Measurements from ENCODE around the gene DENND1A. TPM values are rescaled to one million over a fixed set of nuclear protein-coding genes. Genes with fewer than 3 reads are reported as not detected.

Gene DENND1A
- total and polyA plus RNA-seq, 2 of the 13 experiments (the other 11 are each of a cell fraction or from before 2014, with no cell fraction given) = 14.8 to 30.1 TPM

DNA sequence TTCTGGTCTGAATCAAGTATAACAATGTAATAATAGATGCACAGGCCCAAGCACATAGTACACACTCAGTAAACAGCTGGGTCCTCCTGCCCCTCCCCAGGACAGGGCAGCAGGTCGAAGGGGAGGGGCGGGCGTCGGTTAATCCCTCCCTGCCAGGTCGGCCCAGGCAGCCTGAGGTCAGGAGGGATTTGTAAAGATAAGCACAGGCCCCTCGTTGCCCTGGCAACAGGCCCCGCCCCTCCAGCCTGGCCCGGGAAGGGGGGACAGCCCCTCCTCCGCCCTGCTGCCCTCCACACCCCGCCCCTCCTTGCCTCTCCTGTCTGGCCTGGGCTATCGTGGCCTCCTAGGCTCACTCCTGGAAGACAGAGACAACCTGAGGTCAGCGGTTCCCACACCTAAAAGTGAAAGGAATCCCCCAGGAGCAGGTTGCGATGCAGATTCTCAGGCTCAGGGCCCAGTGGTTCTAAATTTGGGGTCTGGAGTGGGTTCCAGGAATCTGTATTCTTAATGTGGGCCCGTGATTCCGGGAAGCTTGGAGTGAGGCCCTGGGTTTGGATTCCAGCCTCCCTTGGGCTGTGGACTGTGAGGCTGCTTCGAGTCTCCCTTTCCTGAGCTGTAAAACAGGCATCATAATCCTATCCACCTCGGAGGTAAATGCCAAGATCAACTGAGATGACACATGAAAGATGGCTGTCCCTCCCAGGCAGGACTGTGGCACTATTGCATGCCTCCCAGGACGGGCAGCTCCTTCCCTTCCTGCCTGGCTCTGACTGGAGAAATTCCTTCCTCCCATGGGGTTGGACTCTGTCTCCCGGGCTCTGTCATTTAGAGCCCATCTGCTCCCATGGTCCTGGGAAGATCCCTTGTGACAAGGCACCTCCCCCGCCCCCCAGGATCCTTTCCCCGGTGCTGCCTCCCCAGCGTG lies 569.5 kb downstream of the DENND1A start (continued):
- TF ChIP-seq, protein P1, sequence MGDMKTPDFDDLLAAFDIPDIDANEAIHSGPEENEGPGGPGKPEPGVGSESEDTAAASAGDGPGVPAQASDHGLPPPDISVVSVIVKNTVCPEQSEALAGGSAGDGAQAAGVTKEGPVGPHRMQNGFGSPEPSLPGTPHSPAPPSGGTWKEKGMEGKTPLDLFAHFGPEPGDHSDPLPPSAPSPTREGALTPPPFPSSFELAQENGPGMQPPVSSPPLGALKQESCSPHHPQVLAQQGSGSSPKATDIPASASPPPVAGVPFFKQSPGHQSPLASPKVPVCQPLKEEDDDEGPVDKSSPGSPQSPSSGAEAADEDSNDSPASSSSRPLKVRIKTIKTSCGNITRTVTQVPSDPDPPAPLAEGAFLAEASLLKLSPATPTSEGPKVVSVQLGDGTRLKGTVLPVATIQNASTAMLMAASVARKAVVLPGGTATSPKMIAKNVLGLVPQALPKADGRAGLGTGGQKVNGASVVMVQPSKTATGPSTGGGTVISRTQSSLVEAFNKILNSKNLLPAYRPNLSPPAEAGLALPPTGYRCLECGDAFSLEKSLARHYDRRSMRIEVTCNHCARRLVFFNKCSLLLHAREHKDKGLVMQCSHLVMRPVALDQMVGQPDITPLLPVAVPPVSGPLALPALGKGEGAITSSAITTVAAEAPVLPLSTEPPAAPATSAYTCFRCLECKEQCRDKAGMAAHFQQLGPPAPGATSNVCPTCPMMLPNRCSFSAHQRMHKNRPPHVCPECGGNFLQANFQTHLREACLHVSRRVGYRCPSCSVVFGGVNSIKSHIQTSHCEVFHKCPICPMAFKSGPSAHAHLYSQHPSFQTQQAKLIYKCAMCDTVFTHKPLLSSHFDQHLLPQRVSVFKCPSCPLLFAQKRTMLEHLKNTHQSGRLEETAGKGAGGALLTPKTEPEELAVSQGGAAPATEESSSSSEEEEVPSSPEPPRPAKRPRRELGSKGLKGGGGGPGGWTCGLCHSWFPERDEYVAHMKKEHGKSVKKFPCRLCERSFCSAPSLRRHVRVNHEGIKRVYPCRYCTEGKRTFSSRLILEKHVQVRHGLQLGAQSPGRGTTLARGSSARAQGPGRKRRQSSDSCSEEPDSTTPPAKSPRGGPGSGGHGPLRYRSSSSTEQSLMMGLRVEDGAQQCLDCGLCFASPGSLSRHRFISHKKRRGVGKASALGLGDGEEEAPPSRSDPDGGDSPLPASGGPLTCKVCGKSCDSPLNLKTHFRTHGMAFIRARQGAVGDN (CRISPR knock-in tag; IDR thresholded peaks at IDR 0.05) = peak; percentile 59
- TF ChIP-seq SNAPC2 (CRISPR knock-in tag; IDR thresholded peaks at IDR 0.05) = no peak
- TF ChIP-seq, protein P2, sequence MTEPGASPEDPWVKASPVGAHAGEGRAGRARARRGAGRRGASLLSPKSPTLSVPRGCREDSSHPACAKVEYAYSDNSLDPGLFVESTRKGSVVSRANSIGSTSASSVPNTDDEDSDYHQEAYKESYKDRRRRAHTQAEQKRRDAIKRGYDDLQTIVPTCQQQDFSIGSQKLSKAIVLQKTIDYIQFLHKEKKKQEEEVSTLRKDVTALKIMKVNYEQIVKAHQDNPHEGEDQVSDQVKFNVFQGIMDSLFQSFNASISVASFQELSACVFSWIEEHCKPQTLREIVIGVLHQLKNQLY (CRISPR knock-in tag; IDR thresholded peaks at IDR 0.05) = peak; percentile 47; the same call in 1 of the 2 replicates
- peak; percentile 54 for TF ChIP-seq ZEB1 (IDR thresholded peaks at IDR 0.05; ENCODE audit: insufficient replicate concordance, low read depth)
- peak; percentile 66; the same call in 1 of the 2 replicates for TF ChIP-seq HOXA3 (CRISPR knock-in tag; IDR thresholded peaks at IDR 0.05)
- TF ChIP-seq FOXA1 (IDR thresholded peaks at IDR 0.05) = no peak
- TF ChIP-seq FOXA1 (CRISPR knock-in tag; IDR thresholded peaks at IDR 0.05) = peak; percentile 55
- TF ChIP-seq KDM3A (CRISPR knock-in tag; IDR thresholded peaks at IDR 0.05; ENCODE audit: low read depth) = peak; percentile 58; the same call in 1 of the 2 replicates
- no peak for TF ChIP-seq ZBTB38 (CRISPR knock-in tag; IDR thresholded peaks at IDR 0.05)
- 0 out of 2 replicates have a peak, but pooled peaks have one; percentile 12 for TF ChIP-seq KDM6A (CRISPR knock-in tag; IDR thresholded peaks at IDR 0.05; ENCODE audit: low read depth)
- TF ChIP-seq, protein P3, sequence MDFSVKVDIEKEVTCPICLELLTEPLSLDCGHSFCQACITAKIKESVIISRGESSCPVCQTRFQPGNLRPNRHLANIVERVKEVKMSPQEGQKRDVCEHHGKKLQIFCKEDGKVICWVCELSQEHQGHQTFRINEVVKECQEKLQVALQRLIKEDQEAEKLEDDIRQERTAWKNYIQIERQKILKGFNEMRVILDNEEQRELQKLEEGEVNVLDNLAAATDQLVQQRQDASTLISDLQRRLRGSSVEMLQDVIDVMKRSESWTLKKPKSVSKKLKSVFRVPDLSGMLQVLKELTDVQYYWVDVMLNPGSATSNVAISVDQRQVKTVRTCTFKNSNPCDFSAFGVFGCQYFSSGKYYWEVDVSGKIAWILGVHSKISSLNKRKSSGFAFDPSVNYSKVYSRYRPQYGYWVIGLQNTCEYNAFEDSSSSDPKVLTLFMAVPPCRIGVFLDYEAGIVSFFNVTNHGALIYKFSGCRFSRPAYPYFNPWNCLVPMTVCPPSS (IDR thresholded peaks at IDR 0.05) = no peak
- no peak for TF ChIP-seq TOE1 (CRISPR knock-in tag; IDR thresholded peaks at IDR 0.05)
- peak; percentile 77; the same call in 1 of the 2 replicates for TF ChIP-seq HDAC2 (CRISPR knock-in tag; IDR thresholded peaks at IDR 0.05)
- TF ChIP-seq, protein P4, sequence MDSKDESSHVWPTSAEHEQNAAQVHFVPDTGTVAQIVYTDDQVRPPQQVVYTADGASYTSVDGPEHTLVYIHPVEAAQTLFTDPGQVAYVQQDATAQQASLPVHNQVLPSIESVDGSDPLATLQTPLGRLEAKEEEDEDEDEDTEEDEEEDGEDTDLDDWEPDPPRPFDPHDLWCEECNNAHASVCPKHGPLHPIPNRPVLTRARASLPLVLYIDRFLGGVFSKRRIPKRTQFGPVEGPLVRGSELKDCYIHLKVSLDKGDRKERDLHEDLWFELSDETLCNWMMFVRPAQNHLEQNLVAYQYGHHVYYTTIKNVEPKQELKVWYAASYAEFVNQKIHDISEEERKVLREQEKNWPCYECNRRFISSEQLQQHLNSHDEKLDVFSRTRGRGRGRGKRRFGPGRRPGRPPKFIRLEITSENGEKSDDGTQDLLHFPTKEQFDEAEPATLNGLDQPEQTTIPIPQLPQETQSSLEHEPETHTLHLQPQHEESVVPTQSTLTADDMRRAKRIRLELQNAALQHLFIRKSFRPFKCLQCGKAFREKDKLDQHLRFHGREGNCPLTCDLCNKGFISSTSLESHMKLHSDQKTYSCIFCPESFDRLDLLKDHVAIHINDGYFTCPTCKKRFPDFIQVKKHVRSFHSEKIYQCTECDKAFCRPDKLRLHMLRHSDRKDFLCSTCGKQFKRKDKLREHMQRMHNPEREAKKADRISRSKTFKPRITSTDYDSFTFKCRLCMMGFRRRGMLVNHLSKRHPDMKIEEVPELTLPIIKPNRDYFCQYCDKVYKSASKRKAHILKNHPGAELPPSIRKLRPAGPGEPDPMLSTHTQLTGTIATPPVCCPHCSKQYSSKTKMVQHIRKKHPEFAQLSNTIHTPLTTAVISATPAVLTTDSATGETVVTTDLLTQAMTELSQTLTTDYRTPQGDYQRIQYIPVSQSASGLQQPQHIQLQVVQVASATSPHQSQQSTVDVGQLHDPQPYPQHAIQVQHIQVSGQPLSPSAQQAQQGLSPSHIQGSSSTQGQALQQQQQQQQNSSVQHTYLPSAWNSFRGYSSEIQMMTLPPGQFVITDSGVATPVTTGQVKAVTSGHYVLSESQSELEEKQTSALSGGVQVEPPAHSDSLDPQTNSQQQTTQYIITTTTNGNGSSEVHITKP (CRISPR knock-in tag; IDR thresholded peaks at IDR 0.05; ENCODE audit: low read depth) = no peak
- TF ChIP-seq ZNF225 (CRISPR knock-in tag; IDR thresholded peaks at IDR 0.05) = no peak
- TF ChIP-seq ZNF614 (CRISPR knock-in tag; IDR thresholded peaks at IDR 0.05; ENCODE audit: borderline replicate concordance) = peak; percentile 46; the same call in 1 of the 2 replicates
- TF ChIP-seq MAF1 (CRISPR knock-in tag; IDR thresholded peaks at IDR 0.05; ENCODE audit: borderline replicate concordance) = no peak
- TF ChIP-seq REPIN1 (CRISPR knock-in tag; IDR thresholded peaks at IDR 0.05; ENCODE audit: borderline replicate concordance, low read depth) = peak; percentile 24; the same call in 1 of the 2 replicates
